Type B pancreatic cell (in vitro differentiated cells): ENCODE measurements around the gene ZWILCH. TPM values are rescaled to one million over a fixed set of nuclear protein-coding genes. Genes with fewer than 3 reads are reported as not detected.

Source experiments
- DNase-seq: peaks from one replicate; pipeline ENCODE4 v3.0.0; 2021; ENCODE audit warnings: mixed read lengths; ENCODE audit not compliant: unreplicated experiment; ENCODE audit errors: extremely low spot score
- H3K27ac Mint-ChIP-seq: 2 replicates; pipeline ENCODE4 v1.8.0; 2021; ENCODE audit warnings: mild to moderate bottlenecking, mixed read lengths
- H3K27me3 Mint-ChIP-seq: 2 replicates; pipeline ENCODE4 v1.8.0; 2021; ENCODE audit warnings: mixed read lengths
- H3K36me3 Mint-ChIP-seq: 2 replicates; pipeline ENCODE4 v1.8.0; 2021; ENCODE audit warnings: mixed read lengths
- H3K4me1 Mint-ChIP-seq: one replicate; pipeline ENCODE4 v1.8.0; 2021; ENCODE audit warnings: mixed read lengths; ENCODE audit not compliant: unreplicated experiment
- H3K4me3 Mint-ChIP-seq: 2 replicates; pipeline ENCODE4 v1.8.0; 2021; ENCODE audit warnings: mild to moderate bottlenecking, mixed read lengths
- H3K9me3 Mint-ChIP-seq: 2 replicates; pipeline ENCODE4 v1.8.0; 2021; ENCODE audit warnings: mixed read lengths
- total RNA-seq: library from RNA; stranded (reverse); gene quantifications from 2 replicates; pipeline ENCODE4 v1.2.1, GENCODE V29; 2021; ENCODE audit warnings: low replicate concordance
- TF ChIP-seq, protein P1 (sequence below): fragments of 200-600 bp; sonication (generic); conservative IDR thresholded peaks from 2 replicates; pipeline ENCODE4 v1.5.0; 2021; ENCODE audit warnings: antibody characterized with exemption, mild to moderate bottlenecking

Gene ZWILCH
- total RNA-seq, 1 donor from 2014 or later = 23.2 TPM

DNA sequence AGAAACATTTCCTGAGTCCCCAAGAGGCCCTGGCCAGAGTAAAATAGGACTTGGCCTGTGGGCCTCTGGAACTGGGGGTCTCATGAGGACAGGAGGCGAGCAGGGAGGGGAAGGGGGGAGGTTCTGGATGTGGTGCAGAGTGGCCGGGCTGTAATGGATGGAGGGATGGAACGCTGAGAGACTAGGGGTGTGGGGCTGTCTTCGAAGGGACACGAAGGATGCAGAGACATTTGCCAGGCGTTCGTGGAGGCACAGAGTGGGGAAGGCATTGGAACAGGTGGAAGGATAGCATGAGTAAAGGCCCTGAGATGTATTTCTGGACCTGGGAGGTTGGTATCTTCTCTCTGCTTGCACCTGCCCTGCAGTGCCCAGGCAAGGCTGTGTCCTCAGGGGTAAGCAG is 62.8 kb downstream of the ZWILCH start:
- H3K27ac Mint-ChIP-seq = no peak overlapping the region
- H3K4me1 Mint-ChIP-seq = peaks cover 15% of the 10 kb centered on the region
- no peaks in the 10 kb centered on the region for H3K27me3 Mint-ChIP-seq
- no peak overlapping the region for H3K4me3 Mint-ChIP-seq
- no peaks in the 10 kb centered on the region for H3K9me3 Mint-ChIP-seq
- TF ChIP-seq, protein P1, sequence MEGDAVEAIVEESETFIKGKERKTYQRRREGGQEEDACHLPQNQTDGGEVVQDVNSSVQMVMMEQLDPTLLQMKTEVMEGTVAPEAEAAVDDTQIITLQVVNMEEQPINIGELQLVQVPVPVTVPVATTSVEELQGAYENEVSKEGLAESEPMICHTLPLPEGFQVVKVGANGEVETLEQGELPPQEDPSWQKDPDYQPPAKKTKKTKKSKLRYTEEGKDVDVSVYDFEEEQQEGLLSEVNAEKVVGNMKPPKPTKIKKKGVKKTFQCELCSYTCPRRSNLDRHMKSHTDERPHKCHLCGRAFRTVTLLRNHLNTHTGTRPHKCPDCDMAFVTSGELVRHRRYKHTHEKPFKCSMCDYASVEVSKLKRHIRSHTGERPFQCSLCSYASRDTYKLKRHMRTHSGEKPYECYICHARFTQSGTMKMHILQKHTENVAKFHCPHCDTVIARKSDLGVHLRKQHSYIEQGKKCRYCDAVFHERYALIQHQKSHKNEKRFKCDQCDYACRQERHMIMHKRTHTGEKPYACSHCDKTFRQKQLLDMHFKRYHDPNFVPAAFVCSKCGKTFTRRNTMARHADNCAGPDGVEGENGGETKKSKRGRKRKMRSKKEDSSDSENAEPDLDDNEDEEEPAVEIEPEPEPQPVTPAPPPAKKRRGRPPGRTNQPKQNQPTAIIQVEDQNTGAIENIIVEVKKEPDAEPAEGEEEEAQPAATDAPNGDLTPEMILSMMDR = no peak
- DNase-seq = no peak
- no peaks in the 10 kb centered on the region for H3K36me3 Mint-ChIP-seq

DNA sequence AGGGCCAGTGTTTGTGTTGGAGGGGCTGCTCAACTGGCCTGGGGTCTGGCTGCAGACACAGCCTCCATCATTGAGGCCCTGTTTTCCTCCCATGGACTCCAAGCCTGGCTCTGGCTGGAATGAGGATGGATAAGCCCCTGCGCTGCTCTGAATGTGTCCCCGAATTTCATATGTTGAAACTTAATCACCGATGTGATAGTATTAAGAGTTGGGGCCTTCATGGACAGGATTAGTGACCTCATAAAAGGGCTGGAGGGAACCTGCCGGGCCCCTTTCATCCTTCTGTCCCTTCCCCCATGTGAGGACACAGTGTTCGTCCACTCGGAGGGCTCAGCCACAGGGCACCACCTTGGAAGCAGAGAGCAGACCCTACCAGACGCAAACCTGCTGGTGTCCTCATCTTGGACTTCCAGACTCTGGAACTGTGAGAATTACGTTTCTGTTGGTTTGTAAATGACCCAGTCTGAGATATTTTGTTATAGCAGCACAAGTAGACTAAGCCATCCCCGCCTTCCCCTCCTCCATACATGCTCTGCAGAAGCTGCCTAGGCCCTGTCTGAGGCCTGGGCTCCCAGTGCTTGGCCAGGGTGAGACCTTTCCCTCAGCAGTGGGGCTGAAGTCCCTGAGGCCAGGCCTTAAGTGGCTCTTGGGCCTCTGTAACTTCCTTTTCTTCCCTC is 64.5 kb downstream of the ZWILCH start:
- TF ChIP-seq, protein P1 = no peak
- no peak for DNase-seq
- H3K9me3 Mint-ChIP-seq = no peaks in the 10 kb centered on the region
- no peak overlapping the region for H3K4me3 Mint-ChIP-seq
- no peaks in the 10 kb centered on the region for H3K27me3 Mint-ChIP-seq
- H3K4me1 Mint-ChIP-seq = peaks cover 15% of the 10 kb centered on the region
- no peak overlapping the region for H3K27ac Mint-ChIP-seq
- H3K36me3 Mint-ChIP-seq = no peaks in the 10 kb centered on the region

DNA sequence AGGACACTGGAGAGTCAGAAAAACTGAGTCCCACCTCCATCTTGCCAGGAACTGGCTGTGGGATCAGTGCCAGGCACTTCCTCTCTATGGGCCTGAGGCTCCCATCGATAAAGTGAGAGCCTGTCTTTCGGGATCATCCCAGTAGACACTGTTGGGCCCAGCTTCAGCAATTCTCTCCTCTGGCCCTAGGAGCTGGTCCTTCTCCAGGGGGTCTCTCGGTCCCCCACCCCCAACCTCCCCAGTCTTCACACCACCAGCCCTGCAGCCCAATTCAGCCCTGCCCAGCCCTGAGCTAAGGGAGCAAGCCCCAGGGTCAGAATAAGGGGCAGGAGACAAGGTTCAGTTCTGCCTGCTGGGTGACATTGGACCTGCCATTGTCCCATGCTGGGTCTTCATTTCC is 65.2 kb downstream of the ZWILCH start:
- Mint-ChIP-seq H3K36me3 (no peaks in the 10 kb centered on the region), H3K4me3 (no peak overlapping the region), H3K9me3 (no peaks in the 10 kb centered on the region), H3K4me1 (peaks cover 11% of the 10 kb centered on the region), H3K27ac (no peak overlapping the region), H3K27me3 (no peaks in the 10 kb centered on the region)
- TF ChIP-seq, protein P1 = no peak
- DNase-seq = no peak

DNA sequence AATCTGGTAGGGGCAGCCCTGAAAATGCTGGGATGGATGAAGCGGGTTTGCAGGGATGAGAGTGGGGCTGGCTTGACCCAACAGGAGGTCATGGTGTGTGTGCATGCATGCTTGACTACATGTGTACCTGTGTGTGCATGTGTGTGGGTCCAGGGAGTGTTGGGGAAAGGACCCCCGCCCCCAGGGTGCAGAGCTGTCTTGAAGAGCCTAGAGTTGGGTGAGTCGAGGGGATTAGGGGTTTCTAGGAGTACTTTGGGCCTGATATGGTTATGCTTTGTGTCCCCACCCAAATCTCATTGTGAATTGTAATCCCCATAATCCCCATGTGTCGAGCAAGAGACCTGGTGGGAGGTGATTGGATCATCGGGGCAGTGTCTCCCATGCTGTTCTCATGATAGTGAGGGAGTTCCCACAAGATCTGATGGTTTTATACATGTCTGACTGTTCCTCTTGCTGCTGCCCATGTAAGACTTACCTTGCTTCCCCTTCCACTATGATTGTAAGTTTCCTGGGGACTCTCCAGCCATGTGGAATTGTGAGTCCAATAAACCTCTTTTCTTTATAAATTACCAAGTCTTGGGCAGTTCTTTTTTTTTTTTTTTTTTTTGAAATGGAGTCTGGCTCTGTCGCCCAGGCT is 65.8 kb downstream of the ZWILCH start:
- Mint-ChIP-seq H3K27ac (no peak overlapping the region), H3K27me3 (no peaks in the 10 kb centered on the region), H3K9me3 (no peaks in the 10 kb centered on the region), H3K4me3 (no peak overlapping the region), H3K36me3 (no peaks in the 10 kb centered on the region), H3K4me1 (peaks cover 11% of the 10 kb centered on the region)
- no peak for DNase-seq
- TF ChIP-seq, protein P1 = no peak

DNA sequence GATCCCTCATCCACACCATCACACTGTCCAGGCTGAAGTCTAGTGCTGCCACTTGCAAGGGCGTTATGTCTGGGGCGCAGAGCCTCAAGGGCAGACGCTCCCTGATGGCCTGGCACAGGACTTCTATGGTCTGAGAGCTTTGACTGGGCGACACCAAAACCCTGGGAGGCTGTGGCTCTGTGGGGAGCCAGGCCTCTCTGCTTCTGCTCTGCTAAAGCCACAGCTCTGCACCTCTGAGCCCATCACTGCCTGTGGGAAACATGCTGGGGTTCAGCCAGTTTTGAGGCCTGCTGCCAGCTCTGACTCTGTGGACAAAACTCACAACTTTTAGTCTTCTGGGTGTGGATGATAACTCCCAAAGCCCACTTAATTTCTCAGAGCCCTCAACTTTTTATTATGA is 67.0 kb downstream of the ZWILCH start:
- no peak overlapping the region for H3K27ac Mint-ChIP-seq
- H3K27me3 Mint-ChIP-seq = no peaks in the 10 kb centered on the region
- H3K36me3 Mint-ChIP-seq = no peaks in the 10 kb centered on the region
- no peaks in the 10 kb centered on the region for H3K9me3 Mint-ChIP-seq
- peaks cover 2% of the 10 kb centered on the region for H3K4me1 Mint-ChIP-seq
- TF ChIP-seq, protein P1 = no peak
- H3K4me3 Mint-ChIP-seq = no peak overlapping the region
- DNase-seq = no peak
